GM19035 (cell line): Measurements from ENCODE around the gene SOCS1.

Experiments
- ATAC-seq: cut with Tn5 transposase; IDR thresholded peaks from one replicate; pipeline ENCODE4 v1.9.1; 2021; ENCODE audit not compliant: unreplicated experiment

The SOCS1 gene

DNA sequence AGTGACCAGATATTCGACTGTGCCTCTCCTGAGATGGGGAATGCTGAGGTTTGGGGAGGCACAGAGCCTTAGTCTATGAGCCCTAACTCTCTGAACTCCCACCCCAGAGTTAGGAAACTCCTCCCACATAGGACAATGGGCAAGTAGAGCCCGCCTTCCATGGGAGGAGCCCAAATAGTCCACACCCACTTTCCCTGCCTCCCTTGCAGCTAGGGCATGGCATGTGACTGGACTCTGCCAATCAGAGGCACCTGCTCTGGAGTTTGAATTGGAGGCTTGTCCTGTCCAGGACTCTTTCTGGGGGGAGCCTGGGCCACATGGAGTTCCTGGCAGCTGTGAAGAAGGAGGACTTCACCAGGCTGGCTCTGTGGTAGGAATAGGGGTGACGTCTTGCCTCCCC is 48.4 kb downstream of the SOCS1 start:
- no peak for ATAC-seq

DNA sequence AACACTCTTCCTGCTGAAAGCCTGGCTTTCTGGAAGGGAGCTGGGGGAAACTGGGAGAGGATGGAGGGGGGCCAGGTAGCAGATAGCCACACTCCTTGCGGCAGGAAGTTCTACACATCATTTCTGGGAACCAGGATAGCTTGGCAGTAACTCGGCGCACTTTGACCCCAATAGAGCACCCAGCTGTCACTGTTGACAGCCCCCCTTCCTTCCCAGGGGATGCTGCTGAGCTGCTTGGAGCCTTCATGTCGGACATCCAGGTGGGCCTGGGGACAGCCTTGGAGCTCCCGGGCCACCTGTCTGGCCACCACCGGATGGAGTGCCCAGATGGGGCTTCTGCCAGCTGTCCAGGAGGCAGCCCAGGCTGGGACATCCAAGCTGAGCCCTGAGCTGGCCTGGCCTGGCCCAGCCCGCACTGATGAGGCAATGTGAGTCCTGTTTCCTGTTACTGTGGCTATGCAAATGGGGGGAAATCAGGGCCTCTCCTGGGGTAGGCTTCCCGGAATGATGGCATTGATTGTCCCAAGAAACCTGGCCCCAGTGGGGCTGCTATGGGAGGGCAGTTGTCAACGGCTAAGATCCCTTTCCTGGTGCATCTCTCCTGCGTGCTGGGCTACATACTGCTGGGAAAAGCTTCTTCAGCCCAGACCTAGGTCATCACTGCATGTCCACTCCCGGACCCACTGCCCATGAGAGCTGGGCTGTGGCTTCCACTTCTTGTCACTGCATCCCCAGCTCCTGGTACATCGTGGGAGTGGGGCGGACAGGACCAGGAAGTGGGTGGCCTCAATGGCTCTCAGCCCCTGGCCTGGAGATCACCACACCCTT is 50.0 kb downstream of the SOCS1 start:
- no peak for ATAC-seq

DNA sequence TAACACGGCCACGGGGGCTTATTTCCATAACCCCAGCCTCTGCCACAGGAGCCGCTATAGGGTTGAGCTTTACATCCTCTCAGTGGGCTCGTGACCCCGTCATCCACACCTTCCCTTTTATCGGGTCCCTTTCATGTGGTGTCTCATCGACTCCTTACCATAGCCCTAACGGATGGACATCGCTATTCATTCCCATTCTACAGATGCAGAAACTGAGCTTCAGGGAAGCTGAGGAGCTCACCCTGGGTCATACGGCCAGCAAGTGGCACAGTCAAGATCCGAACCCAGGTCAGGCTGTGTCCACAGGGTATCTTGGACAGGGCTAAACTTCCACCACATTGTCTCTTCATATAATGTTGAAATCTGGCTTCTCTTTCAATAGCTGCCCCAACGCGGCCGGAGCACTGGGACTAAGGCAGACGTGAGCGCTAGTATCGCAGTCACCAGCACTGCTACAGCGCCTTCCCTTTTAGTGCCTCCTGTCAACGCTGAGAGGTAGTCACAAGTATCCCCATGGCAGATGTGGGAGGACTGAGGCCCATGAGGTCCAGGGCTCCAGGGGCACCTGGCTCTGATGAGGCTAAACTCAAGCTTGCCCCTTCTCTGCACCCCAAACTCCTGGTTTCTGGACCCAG is 50.8 kb downstream of the SOCS1 start:
- no peak for ATAC-seq

DNA sequence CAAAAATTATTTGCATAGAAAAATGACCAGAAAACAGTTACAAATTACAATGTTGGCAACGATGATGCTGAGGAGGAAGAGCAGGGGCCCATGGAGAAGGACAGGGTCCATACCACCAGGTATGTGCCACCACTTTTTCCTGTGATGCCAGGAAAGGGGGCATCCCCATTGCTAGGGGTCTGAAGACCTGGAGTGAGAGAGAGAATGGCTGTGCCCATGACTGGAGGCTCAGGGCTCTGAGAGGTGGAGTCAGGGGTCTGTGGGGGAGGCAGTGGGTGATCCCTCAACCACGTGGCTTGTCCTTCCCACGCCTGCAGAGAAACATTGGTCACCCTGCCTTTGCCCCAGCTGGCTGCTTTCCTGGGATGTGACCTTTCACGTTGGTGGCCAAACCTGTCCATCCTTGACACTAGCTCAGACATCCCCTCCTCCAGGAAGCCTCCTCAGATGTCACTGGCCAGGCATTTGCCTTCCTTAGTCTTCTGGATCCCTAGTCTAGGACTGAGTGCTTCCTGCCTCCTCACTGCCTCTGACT is 51.4 kb downstream of the SOCS1 start:
- ATAC-seq = no peak
